Lower leg skin (tissue), 3 donors: ENCODE measurements around the gene TMEM95.

ENCODE experiments used
- POLR2A ChIP-seq, 2 donors: fragments of 450-650 bp; IDR thresholded peaks; one replicate each; pipeline ENCODE4 v1.6.1; 2016 to 2017; ENCODE audit warnings: antibody characterized with exemption in 2 of 2, mild to moderate bottlenecking in 1 of 2, moderate library complexity in 1 of 2
- TF ChIP-seq, protein P1 (sequence below), 3 donors: fragments of 450-650 bp; IDR thresholded peaks; one replicate each; pipeline ENCODE4 v1.5.1; 2016; ENCODE audit warnings: antibody characterized with exemption in 3 of 3, mild to moderate bottlenecking in 3 of 3, moderate library complexity in 2 of 3

DNA sequence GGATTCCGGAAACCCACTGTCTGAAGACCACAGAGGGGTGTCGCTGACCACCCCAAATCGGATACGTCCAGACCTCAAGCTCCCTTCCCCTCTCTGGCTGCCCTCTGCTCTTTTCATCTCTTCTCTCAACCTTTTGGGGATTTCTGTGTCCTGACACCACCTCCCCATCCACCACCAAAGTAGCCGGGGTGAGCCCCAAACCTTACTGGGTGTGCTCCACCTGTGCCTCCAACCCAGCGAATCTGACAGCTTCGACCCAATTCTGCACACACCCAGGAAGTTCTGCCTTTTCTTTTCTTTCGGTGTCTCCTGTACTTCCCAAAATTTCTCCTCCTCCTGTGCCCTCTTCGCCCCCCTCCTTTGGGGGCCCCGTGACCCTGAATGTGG is 2.5 kb upstream of the TMEM95 start:
- TF ChIP-seq, protein P1, sequence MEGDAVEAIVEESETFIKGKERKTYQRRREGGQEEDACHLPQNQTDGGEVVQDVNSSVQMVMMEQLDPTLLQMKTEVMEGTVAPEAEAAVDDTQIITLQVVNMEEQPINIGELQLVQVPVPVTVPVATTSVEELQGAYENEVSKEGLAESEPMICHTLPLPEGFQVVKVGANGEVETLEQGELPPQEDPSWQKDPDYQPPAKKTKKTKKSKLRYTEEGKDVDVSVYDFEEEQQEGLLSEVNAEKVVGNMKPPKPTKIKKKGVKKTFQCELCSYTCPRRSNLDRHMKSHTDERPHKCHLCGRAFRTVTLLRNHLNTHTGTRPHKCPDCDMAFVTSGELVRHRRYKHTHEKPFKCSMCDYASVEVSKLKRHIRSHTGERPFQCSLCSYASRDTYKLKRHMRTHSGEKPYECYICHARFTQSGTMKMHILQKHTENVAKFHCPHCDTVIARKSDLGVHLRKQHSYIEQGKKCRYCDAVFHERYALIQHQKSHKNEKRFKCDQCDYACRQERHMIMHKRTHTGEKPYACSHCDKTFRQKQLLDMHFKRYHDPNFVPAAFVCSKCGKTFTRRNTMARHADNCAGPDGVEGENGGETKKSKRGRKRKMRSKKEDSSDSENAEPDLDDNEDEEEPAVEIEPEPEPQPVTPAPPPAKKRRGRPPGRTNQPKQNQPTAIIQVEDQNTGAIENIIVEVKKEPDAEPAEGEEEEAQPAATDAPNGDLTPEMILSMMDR (IDR thresholded peaks at IDR 0.05): no peak
- no peak for TF ChIP-seq POLR2A (IDR thresholded peaks at IDR 0.05)
